Nephron progenitor cell (in vitro differentiated cells): ENCODE data around the gene GAA.
"Not testable (repeated sequence)": the region's sequence is repeated elsewhere in the genome, so short reads cannot be mapped to it uniquely, and the experiment has no call there.

Experiments used
- DNase-seq: peaks from one replicate; pipeline ENCODE4 v3.0.0; 2021
- H3K27ac Mint-ChIP-seq: 2 replicates; pipeline ENCODE4 v1.8.0; 2021; ENCODE audit warnings: mild to moderate bottlenecking, moderate library complexity, mixed read lengths
- H3K27me3 Mint-ChIP-seq: 2 replicates; pipeline ENCODE4 v1.8.0; 2021; ENCODE audit warnings: mild to moderate bottlenecking, low read depth, mixed read lengths; ENCODE audit not compliant: poor library complexity
- H3K36me3 Mint-ChIP-seq: 2 replicates; pipeline ENCODE4 v1.8.0; 2021; ENCODE audit warnings: low read depth, mixed read lengths
- H3K4me1 Mint-ChIP-seq: 2 replicates; pipeline ENCODE4 v1.8.0; 2021; ENCODE audit warnings: mixed read lengths
- H3K4me3 Mint-ChIP-seq: 2 replicates; pipeline ENCODE4 v1.8.0; 2021; ENCODE audit warnings: mild to moderate bottlenecking, moderate library complexity, mixed read lengths
- H3K9me3 Mint-ChIP-seq: 2 replicates; pipeline ENCODE4 v1.8.0; 2021; ENCODE audit warnings: mild to moderate bottlenecking, moderate library complexity, mixed read lengths
- TF ChIP-seq, protein P1 (sequence below): fragments of 200-600 bp; sonication (generic); IDR thresholded peaks from 2 replicates; pipeline ENCODE4 v1.5.0; 2021; ENCODE audit warnings: antibody characterized with exemption

GAA gene

DNA sequence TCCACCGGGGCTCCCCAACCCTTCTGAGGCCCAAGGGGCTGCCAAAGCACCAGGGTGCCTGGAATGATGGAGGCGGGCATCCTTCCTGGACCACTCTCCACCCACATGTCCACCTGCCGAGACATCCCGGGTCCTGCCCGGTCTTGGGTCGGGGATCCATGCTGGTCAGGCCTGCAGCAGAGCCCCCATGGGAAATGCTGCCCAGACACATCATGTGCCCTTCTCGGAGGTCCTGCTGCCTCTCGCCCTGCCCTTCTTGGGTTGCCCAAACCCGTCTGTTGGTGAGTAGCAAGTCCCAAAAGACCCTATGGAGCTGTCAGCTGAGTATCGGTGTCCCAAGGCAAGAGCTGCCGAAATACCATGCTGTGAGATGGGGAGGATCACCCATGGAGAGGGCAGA is 14.8 kb upstream of the GAA start:
- no peak for DNase-seq
- Mint-ChIP-seq H3K4me3 (no peak overlapping the region), H3K4me1 (no peaks in the 10 kb centered on the region), H3K27me3 (peaks cover 5% of the 10 kb centered on the region), H3K36me3 (peaks cover 16% of the 10 kb centered on the region), H3K27ac (no peak overlapping the region), H3K9me3 (no peaks in the 10 kb centered on the region)
- TF ChIP-seq, protein P1, sequence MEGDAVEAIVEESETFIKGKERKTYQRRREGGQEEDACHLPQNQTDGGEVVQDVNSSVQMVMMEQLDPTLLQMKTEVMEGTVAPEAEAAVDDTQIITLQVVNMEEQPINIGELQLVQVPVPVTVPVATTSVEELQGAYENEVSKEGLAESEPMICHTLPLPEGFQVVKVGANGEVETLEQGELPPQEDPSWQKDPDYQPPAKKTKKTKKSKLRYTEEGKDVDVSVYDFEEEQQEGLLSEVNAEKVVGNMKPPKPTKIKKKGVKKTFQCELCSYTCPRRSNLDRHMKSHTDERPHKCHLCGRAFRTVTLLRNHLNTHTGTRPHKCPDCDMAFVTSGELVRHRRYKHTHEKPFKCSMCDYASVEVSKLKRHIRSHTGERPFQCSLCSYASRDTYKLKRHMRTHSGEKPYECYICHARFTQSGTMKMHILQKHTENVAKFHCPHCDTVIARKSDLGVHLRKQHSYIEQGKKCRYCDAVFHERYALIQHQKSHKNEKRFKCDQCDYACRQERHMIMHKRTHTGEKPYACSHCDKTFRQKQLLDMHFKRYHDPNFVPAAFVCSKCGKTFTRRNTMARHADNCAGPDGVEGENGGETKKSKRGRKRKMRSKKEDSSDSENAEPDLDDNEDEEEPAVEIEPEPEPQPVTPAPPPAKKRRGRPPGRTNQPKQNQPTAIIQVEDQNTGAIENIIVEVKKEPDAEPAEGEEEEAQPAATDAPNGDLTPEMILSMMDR, result no peak

DNA sequence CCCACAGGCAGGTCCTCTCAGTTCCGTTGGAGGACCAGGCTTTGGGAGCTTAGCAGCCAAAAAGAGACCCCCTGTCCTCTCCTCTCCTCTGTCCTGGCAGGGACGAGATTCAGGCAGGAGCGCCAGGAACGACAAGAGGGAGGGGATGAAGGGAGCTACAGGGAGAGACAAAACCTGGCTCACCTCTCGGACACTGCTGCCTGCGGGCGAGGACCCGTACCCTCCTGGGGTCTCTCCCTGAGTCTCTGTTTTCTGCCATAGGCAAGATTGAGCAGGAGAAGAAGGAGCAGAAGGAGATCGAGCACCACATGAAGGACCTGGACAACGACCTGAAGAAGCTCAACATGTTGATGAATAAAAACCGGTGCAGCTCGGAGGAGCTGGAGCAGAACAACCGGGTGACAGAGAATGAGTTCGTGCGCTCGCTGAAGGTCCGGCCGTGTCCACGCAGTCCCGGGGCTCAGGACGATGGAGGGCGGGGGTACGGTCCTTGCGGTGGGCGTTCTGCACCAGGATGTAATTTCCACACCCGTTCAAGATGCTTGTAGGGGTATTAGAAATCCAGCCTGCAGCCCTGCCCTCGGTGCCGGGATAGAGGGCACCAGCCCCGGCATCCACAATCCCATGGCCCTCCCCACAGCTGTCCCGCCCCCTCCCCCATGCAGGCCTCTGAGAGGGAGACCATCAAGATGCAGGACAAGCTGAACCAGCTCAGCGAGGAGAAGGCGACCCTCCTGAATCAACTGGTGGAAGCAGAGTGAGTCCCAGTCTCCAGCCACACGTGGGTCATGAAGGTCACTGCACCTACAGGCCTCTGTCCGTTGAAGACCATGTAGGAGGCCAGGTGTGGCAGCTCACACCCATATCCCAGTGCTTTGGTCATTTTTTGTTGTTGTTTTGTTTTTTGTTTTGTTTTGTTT is 13.8 kb upstream of the GAA start:
- Mint-ChIP-seq H3K27ac (no peak overlapping the region), H3K36me3 (peaks cover 25% of the 10 kb centered on the region), H3K27me3 (peaks cover 9% of the 10 kb centered on the region), H3K4me1 (no peaks in the 10 kb centered on the region), H3K9me3 (peaks cover 4% of the 10 kb centered on the region), H3K4me3 (no peak overlapping the region)
- TF ChIP-seq, protein P1, result no peak
- no peak for DNase-seq

DNA sequence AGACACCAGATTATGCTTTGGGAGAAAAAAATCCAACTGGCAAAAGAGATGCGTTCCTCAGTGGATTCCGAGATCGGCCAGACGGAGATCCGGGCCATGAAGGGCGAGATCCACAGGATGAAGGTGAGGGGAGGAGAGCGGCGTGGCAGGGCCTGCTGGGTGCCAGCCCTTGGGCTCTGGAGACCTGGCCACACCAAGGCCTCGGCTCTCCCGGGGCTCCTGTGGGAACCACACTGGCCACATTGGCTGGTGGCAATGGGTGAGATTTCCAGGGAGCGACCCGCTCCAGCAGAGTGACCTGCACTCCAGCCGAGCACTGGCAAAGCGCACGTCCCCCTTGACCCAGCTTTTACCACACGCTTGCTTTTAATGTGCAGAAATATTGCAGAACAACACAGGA is 11.6 kb upstream of the GAA start:
- DNase-seq, result no peak
- peaks cover 30% of the 10 kb centered on the region for H3K36me3 Mint-ChIP-seq
- H3K27me3 Mint-ChIP-seq, result peaks cover 9% of the 10 kb centered on the region
- TF ChIP-seq, protein P1, result no peak
- H3K4me3 Mint-ChIP-seq, result no peak overlapping the region
- H3K4me1 Mint-ChIP-seq, result peaks cover 3% of the 10 kb centered on the region
- no peak overlapping the region for H3K27ac Mint-ChIP-seq
- H3K9me3 Mint-ChIP-seq, result peaks cover 4% of the 10 kb centered on the region

DNA sequence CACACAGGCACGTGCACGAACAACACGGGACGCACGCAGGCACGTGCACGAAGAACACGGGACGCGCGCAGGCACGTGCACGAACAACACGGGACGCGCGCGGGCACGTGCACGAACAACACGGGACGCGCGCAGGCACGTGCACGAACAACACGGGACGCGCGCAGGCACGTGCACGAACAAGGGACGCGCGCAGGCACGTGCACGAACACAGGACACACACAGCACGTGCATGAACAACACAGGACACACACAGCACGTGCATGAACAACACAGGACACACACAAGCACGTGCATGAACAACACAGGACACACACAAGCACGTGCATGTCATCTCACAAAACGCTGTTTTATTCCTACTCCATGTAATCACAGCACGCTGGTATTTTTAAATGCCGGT is 11.2 kb upstream of the GAA start:
- H3K27ac Mint-ChIP-seq, result peak overlapping the region; percentile 72
- not testable (repeated sequence) for H3K4me1 Mint-ChIP-seq, DNase-seq

DNA sequence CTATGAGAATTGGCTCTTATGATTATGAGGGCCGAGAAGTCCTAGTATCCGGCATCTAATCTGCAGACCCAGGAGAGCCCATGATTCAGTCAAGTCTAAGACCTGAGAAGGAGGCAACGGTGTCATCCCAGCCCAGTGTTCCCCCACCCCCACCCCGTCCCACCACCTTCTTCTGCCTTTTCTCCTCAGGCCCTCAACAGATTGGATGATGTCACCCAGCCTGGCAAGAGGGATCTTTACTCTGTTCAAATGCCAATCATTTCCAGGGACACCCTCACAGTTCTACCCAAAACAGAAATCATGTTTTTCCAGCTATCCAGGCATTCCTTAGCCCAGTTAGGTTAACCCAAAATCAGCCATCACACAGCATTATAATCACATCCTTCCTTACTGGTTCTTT is 10.0 kb upstream of the GAA start:
- Mint-ChIP-seq H3K36me3 (peaks cover 30% of the 10 kb centered on the region), H3K4me3 (no peak overlapping the region), H3K27me3 (peaks cover 9% of the 10 kb centered on the region), H3K27ac (no peak overlapping the region), H3K4me1 (peaks cover 14% of the 10 kb centered on the region), H3K9me3 (peaks cover 4% of the 10 kb centered on the region)
- DNase-seq, result no peak
- TF ChIP-seq, protein P1, result no peak

More for the DNA sequence above, 11.2 kb upstream of the GAA start:
- H3K4me3 Mint-ChIP-seq, H3K27me3 Mint-ChIP-seq, H3K9me3 Mint-ChIP-seq: not testable (repeated sequence)
- peaks cover 30% of the 10 kb centered on the region for H3K36me3 Mint-ChIP-seq

DNA sequence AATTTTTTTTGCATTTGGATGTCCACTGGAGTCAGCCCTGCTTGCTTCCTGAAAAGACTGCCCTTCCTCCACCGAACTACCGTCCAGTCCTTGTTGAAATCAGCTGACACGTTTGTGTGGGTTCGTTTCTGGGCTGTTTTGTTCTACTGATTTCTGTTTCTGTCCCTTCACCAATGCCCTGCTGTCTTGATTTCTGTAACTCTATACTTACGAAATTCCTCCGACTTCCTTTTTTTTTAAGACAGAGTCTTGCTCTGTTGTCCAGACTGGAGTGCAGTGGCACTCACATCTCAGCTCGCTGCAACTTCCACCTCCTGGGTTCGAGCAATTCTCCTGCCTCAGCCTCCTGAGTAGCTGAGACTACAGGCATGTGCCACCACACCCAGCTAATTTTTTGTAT is 8.4 kb upstream of the GAA start:
- peaks cover 30% of the 10 kb centered on the region for H3K4me1 Mint-ChIP-seq
- H3K9me3 Mint-ChIP-seq, result peaks cover 4% of the 10 kb centered on the region
- peaks cover 12% of the 10 kb centered on the region for H3K27me3 Mint-ChIP-seq
- no peak overlapping the region for H3K4me3 Mint-ChIP-seq
- no peak for DNase-seq
- peaks cover 30% of the 10 kb centered on the region for H3K36me3 Mint-ChIP-seq
- no peak overlapping the region for H3K27ac Mint-ChIP-seq
- TF ChIP-seq, protein P1, result no peak
